Mammary epithelial cell (primary cell): ENCODE data around the gene ADGRD1.

Experiments
- EZH2 ChIP-seq: IDR thresholded peaks from 2 replicates; pipeline ENCODE4 v1.6.1; 2012; ENCODE audit warnings: low read length, inconsistent platforms, borderline replicate concordance
- TF ChIP-seq, protein P1 (sequence below), 2 donors: IDR thresholded peaks in 1 of 2; conservative IDR thresholded peaks in 1 of 2; 2 replicates each; pipeline ENCODE4 v1.5.1; 2011 to 2012; ENCODE audit warnings: inconsistent platforms in 2 of 2, low read length in 2 of 2, mild to moderate bottlenecking in 2 of 2, control low read depth in 1 of 2, low read depth in 1 of 2; ENCODE audit not compliant: insufficient read depth in 1 of 2; ENCODE audit errors: extremely low read depth in 1 of 2

DNA sequence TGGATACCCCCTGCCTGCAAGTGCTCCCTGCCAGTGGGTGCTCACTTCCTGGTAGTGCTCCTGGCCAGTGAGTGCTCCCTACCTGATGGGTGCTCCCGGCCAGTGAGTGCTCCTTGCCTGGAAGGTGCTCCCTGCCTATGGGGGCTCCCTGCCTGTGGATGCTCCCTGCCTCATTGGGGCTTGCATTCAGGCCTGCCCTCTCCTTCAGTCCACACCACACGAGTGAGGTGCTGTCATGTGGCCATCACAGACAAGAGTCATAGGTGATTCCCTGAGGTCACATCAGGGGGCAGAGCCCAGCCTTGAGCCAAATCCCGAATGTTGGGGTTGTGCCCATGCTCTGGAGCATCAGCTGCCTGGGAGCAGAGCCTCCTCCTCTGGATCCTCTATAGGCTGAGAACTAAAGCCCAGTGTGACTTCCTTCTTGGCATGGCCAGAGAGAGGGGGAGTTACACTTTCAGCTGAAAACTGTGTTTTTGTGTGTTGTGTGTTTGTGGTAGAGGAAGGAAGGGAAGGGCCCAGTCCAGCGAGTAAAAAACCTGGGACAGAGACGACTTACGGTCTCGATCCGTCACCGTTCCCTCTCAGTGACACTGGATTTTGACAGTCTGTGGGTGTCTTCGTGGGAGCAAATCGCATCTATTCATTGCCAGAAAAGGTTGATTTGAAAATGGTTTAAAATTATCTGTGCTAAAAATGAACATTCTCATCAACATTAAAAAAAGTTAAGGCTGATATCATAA lies 136.0 kb downstream of the ADGRD1 start:
- TF ChIP-seq, protein P1, sequence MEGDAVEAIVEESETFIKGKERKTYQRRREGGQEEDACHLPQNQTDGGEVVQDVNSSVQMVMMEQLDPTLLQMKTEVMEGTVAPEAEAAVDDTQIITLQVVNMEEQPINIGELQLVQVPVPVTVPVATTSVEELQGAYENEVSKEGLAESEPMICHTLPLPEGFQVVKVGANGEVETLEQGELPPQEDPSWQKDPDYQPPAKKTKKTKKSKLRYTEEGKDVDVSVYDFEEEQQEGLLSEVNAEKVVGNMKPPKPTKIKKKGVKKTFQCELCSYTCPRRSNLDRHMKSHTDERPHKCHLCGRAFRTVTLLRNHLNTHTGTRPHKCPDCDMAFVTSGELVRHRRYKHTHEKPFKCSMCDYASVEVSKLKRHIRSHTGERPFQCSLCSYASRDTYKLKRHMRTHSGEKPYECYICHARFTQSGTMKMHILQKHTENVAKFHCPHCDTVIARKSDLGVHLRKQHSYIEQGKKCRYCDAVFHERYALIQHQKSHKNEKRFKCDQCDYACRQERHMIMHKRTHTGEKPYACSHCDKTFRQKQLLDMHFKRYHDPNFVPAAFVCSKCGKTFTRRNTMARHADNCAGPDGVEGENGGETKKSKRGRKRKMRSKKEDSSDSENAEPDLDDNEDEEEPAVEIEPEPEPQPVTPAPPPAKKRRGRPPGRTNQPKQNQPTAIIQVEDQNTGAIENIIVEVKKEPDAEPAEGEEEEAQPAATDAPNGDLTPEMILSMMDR (conservative IDR thresholded peaks at IDR 0.05 in 1 of 2, IDR thresholded peaks at IDR 0.05 in 1 of 2; ENCODE audit: extremely low read depth in 1 of 2, insufficient read depth in 1 of 2, low read depth in 1 of 2, low read length in 2 of 2): no peak
- TF ChIP-seq EZH2: no peak
